ENCODE data around the gene KRTAP10-10.

DNA sequence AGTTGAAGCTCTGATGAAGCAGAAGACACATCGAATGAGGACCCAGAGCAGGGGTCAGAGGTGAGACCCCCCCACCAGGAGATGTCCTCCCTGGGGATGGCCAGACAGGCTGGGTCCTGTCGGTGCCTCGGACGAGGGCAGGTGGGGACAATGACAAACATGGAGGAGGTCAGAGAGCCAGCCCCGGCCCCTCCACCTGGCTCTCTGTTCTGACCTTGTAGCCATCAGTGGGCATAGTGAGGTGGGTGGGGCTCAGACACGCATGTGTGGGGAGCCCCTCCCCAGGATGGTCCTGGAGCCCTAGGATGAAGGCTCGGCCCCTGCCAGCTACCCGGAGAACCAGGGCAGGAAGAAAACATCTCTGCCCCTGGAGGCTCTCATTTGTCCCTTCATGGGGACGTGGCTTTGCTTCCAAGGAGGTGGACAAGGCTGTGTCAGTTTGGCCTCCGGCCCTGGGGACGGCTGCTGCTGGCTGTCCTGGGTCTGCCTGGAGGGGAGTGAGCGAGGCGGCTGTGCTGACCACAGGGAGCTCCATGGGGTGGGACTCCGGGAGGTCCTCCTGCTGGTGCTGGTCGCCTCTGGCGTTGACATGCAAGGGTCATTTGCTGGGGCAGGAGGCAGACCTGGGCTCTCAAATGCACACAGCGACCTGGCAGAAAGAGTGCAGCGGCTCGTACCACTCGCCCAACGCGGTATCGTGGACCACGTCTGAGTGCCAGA lies 47.4 kb upstream of the KRTAP10-10 start:
- TF ChIP-seq CTCF (IDR thresholded peaks at IDR 0.05) (no peak), POLR2AphosphoS5 (IDR thresholded peaks at IDR 0.05) (no peak), EP300 (IDR thresholded peaks at IDR 0.05) (no peak)

Measured in gastroesophageal sphincter (tissue), 3 donors.